ENCODE measurements around the gene NKX2-4.

The NKX2-4 gene

GRCh38 chr20:21360705-21361104 is 36.6 kb downstream of the NKX2-4 start:
- DNase-seq (ENCODE audit: low read depth): no peak

DNA sequence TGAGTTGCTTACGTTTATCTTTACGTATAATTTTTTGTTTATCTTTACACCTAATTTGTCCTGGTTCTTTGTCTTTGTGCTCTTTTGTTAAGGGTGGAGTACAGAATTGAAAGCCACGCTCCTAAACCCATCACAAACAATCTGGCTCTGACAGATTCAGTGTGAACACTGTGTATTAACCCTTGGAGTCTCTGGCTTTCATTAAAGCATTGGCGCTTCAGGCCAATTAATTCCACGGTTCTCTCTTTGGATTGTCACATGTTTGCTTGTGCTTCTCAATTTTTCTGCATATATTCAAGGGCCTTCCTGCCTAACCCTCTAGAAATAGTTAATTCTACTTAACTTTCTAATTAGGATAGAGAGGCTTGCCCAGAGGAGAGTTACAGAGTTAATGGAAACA is 38.6 kb downstream of the NKX2-4 start:
- DNase-seq (ENCODE audit: low read depth): no peak

- DNase-seq (ENCODE audit: low read depth): no peak
These were observed 39.5 kb downstream of the NKX2-4 start for GRCh38 chr20:21357844-21358243.

- DNase-seq (ENCODE audit: low read depth): no peak
These were observed 40.9 kb downstream of the NKX2-4 start for GRCh38 chr20:21356386-21356785.

GRCh38 chr20:21355981-21356380 is 41.3 kb downstream of the NKX2-4 start:
- no peak for DNase-seq (ENCODE audit: low read depth)

GRCh38 chr20:21353236-21353635 is 44.1 kb downstream of the NKX2-4 start:
- no peak for DNase-seq (ENCODE audit: low read depth)

DNA sequence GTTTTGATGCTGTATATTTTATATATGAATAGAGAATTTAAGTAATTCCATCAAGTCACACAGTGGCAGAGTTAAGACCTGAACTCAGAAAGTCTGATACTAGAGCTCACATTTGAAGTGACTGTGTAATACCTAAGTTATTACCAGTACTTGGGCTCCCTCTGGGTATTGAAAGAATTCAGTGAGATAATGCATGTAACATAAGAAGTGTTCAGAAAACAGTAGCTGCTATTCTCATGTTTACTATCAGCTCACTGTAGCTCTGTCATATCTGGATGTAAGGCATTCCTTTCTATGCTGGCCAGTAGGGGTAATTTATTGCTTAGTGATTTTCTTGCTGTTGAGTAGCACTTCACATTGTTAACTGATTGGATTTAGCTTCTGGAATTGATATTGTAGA is 44.6 kb downstream of the NKX2-4 start:
- no peak for DNase-seq (ENCODE audit: low read depth)

Data from T-helper 22 cell (primary cell).